GM18508 (cell line): ENCODE results near the gene MB.
"Not testable (repeated sequence)": the region's sequence is repeated elsewhere in the genome, so short reads cannot be mapped to it uniquely, and the experiment has no call there.

ENCODE experiments used
- ATAC-seq: cut with Tn5 transposase; IDR thresholded peaks from one replicate; pipeline ENCODE4 v1.9.1; 2021; ENCODE audit warnings: moderate number of reproducible peaks; ENCODE audit not compliant: insufficient read depth, unreplicated experiment

Gene MB

DNA sequence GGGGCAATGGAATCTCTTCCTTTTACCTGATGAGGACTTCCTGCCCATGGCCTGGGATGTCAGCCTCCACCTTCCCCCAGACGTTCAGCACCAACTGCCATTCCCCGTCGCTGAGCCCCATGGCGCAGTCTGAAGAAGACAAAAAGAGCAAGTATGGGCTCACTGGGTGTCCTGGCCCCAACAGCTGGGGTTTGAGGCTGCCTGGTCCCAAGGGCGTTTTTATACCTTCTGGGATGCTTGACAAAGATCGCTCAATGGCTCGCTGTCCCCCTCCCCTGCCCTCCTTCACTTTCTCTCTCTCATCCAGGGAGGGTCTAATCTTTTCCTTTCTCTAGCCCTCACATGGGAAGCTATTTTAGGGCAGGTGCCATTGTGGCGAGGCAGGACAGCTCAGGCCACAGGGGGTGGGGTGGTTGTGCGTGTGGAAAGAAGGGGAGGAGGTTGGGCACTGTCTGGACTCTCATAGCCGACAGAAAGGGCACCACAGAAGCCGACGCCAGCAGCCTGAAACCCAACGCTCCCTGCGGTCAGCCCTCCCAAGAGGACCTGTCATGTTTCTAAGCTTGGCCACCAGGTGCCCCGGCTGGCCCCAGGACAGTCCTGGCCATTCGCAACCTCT is at the start of gene MB:
TSS of gene MB (minus strand) at position 193 of the 619 bp plus-strand sequence. CDS start at position 121, 72 bp downstream.
- ATAC-seq, result no peak

DNA sequence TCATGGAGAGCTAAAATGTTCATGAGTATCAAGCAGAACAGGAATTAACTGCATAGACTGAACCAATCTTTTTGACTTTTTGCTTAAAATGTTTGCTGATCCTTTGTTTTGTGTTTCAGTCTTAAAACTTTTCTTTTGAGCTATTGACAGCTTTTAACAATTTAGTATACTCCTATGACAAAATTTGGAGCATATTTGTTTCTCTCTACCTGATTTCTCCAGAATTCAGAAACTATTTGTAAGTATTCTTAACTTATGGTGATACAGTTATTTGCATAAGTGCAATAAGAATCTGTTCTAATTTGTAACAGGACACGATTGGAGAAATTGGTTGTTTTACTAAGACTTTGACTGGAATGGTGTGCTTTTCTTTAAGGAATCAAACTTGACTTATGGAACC is 49.6 kb upstream of the MB start:
- not testable (repeated sequence) for ATAC-seq

DNA sequence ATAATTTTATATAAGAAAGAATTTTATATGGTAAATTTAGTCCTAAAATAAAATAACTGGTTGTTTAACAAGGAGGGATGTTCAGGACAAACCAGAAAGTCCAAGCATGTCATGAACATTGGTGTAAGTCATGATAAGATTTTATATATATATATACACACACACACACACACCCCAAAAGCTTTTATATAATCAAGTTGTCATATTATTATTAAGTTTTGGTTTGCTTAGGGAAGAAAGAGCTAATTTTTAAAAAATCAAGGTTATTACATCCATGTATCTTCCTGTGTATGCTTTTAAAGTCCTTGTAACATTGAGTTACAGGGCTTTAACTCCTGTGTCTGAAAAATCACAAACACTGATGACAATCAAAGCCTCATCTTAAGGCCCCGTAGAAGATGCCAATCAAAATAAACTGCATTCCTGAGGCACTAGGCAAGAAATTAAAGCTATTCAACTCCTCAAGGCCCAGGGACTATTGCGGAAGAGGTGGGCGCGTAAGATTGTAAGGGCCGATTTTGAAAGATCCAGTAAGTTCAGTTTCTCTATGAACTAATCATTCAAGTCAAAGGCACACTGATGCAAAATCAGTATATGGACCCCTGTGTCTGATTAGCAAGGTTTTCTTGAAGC is 47.9 kb upstream of the MB start:
- no peak for ATAC-seq

DNA sequence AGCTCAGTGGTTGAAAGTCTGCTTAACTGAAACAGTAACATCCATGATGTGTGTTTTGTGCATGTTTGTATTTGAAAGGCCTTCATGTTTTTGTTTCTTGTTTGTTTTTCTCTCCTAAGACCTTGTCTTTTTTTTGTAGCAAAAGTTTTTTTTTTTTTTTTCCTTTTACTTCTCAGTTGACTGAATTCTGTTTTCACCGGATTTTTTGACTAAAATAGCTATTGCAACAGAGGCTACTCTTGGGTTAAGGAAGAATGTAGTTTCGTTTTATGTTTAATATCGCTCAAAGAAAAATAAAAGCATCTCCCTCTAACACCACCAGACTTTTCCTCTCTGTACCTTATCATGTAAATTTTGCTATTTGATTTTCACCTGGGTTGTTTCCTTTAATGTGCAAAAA is 46.2 kb upstream of the MB start:
- no peak for ATAC-seq

DNA sequence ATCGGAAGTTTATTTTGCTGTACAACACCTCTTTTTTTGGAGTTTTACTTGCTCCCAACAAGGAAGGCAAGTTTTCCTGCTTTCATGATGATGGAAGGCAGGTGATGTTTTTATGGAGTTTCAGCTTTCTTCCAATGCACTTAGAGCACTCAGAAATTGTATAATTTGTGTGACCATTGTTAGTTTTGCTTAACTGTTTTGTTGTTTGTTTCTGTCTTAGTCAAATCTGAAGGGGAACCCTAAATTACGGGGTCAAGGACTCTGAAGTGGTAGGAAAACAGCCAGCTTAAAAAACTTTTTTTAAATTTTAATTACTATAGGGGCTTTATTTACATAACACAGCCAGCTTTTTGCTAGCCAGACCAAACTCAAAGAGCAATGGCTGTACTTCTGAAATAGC is 45.8 kb upstream of the MB start:
- ATAC-seq, result no peak

DNA sequence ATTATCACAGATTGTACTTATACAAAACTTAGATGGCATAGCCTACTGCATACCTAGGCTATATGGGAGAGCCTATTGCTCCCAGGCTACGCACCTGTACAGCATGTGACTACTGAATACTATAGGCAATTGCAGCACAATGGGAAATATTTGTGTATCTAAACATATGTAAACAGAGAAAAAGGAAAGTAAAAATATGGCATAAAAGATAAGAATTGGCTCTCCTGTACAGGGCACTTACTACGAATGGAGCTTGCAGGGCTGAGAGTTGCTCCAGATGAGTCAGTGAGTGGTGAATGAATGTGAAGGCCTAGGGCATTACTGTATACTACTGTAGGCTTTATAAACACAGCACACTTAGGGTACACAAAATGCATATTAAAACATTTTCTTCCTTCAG is 44.3 kb upstream of the MB start:
- ATAC-seq, result no peak

DNA sequence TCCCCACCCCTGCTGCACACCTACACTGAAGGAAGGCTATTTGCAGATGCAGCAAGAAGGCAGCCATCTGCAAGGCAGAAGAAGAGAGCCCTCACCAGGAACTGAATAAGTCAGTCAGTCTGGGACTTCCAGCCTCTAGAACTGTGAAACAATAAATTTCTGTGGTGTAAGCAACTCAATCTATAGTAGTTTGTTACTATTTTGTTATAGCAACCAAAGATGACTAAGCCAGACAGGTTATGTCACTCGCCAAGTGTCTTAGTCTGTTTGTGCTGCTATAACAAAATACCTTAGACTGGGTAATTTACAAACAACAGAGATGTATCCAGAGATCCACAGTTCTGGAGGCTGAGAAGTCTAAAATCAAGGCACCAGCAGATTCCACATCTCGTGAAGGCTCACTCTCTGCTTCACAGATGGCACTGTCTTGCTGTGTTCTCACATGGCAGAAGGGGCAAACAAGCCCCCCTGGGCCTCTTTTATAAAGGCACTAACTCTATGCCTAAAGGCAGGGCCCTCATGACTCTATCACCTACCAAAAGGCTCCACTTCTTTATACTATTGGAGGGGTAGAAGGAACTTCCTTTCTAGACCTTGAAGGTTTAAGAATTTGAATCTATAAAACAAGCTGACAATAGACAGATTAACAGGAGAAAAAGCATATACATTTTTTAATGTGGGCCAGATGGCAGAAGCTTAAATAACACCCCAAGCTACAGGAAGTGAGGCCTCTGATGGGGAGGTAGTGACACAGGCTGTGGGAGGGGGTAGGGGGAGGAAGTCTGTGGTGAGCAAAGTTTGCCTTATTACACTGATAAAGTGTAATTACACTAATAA is 43.4 kb upstream of the MB start:
- no peak for ATAC-seq

DNA sequence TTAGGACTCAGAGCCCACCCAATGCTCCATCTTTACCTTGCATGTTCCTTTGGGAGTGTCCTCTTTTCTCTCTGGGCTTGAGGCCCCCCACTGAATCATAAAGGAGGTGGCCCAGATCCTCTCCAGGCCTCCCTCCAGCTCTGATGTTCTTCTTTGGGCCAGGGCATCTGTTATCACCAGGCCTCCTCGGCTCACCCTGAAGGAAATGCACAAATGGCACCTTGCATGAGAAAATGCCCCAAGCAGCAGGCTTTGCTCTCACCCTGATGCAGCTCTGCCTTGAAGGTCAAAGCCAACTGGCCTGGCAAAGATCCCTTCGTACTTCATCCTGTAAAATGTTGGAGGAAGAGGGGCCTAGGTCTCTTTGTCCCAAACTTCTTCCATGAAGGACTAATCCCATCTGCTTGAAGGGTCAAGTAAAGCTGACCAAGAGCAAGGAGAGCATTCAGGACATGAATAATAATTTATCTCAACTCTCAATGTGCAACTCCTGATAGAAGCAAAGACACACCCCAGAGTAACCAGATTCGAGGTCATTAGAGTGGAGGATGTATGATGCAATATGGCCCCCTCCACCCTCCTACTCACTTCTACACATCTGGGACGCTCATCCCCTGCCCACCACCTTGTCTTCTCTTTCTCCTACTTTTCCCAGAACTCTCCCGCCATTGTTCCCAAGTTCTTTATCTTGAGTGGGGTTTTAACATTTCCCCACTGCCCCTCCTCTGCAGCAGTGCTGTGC is 40.6 kb upstream of the MB start:
- ATAC-seq, result no peak

DNA sequence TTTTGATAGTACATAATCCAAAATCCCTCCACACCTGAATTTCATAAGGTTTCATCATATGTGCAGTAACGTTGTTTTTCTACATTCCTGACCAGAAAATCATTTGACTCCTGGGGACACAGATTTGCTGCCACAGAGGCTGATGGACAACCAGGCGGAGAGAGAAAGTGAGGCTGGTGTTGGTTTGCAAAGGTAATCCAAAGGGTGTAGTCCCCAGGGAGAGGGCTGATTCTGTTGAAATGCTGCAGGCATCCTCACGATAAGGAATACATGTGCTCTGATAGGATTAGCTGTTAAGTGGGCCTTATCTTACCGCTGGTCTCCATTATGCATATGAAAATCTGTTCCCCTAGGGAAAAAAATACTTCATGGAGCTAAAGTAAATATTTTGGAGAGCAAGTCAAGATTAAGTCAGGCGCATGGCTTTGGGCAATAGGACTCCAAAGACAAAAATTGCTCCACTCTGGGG is 39.2 kb upstream of the MB start:
- ATAC-seq, result no peak

DNA sequence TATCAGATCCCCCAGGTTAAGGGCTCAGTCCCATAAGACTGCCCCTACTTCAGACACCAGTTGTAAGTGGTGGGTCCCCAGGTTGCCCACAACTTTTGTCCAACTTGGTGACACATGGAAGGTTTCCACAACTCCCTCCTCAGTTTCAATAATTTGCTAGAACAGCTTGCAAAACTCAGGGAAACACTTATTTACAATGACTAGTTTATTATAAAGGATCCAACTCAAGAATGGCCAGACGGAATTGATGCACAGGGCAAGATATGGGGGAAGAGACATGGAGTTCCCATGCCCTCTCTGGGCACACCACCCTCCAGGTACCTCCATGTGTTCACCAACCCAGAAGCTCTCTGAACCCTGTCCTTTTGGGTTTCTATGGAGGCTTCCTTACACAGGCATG is 36.7 kb upstream of the MB start:
- no peak for ATAC-seq

DNA sequence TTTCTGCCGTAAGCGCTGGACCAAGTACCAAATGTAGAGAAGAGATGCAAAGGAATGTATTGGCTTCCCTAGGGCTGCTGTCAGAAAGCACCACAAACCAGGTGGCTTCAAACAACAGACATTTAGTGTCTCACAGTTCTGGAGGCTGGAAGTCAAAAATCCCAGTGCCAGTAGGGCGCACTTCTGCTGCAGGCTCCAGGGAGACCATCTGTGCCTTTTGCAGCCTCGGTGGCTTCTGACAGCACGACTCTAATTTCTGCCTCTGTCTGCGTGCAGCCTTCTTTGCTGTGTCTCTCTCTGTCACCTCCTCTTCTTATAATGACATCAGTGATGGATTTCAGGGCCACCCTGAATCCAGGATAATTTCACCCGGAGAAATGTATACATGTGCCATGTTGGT is 34.0 kb upstream of the MB start:
- ATAC-seq, result no peak

DNA sequence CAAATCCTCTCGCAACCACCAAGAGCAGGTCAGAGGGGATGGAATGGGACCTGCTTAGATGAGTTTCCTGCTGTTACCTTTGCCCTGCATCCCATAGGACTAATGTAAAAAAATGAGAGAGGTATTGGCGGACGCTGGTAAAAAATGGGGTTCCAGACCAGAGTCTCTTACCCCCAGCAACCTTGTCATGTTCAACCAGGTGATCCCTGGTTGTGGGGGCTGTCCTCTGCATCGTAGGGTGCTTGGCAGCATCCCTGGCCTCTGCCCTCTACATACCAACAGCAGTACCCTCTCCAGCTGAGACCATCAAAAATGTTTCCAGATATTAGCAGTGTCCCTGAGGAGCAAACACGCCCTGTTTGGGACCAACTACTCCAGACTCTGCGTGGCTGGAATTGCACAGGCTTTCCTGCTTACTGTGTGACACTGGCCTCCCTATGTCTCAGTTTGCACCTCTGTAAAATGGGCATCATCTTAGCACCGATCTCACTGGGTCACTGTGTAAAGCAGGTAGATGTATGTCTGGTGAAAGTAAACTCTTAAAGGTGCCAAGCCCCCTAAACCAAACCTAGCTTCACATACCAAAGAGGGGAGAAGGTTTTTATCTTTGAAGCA is 32.6 kb upstream of the MB start:
- no peak for ATAC-seq

DNA sequence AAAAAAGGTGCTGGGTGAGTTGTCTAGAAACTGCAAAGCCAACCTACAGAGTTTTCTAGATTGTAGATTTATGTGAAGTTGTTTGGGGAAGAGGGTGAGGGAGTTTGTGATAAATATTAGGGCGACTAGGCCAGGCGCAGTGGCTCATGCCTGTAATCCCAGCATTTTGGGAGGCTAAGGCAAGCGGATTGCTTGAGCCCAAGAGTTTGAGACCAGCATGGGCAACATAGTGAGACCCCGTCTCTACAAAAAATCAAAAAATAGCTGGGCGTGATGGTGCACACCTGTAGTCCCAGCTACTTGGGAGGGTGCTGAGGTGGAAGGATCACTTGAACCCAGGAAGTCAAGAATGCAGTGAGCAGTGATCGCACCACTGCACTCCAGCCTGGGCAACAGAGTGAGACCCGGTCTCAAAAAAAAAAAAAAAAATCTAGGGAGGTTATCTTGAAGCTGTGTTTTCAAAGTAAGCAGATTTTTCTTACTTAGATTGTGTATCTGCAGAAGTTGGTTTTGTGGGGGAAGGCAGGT is 32.0 kb upstream of the MB start:
- no peak for ATAC-seq

DNA sequence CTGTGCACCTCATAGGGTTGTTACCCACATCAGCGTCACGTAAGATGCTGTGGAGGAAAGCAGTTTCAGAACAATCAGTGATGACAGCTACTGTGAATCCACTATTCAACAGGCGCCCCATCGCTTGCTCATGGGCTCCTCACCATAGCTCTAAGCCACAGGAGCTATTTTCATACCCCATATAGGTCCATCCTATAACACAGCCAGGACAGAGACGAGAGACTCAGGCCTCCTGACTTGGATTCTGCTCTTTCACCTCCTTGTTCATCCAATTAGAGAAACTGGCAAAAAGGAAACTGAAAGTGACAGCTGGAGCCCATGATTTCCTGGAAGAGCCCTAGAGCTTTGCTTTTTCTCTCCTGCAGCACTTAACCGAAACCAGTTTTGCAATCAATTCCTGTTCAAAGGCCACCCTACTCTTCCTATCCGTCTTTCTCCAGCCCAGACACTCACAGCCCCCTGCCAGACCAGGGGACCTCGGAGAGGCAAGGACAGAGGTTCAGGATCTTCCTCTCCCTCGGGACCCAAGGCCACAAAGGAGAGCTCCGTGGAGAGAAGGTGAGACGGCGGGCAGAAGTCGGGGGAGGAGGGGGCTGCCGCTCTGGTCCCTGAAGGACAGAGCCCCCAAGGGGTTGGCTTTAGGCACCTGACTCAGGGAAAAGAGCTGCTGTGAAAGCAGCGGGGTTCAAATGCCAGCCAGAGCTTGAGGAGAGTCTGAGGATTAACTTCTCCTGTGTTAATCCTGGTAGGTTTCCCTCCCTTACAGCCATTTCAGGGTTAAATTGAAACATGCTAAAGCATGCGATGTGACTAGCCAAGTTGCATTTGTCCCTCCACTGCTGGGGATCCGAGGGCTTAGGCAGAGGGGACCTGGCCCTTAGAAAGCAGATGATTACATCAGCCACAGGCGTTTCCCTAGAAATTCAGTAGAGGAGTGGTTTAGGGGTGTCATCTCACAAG is 31.2 kb upstream of the MB start, which contains the start of gene APOL6:
TSS of gene APOL6 (plus strand) at position 381 of the 960 bp plus-strand sequence. CDS start 7,980 bp downstream, outside the sequence.
- ATAC-seq, result no peak

DNA sequence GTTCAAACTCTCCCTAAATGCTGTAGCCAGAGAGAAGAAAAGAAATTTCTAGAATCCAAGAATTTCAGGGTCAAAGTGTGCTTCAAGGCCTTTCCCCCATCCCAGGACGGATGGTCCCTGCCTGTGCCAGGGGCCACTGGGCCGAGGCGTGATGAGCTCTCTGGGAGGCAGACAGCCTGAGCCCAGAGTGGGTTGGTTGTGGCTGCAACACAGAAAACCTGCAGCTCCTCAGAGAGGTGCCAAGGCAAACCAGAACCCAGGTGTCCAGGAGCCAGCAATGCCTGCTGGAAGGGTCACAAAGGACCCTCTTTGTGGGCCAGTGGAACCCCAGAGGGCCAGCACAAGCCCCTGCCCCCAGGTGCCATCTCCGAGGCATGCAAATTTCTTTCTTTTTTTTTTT is 28.5 kb upstream of the MB start:
- ATAC-seq, result no peak

DNA sequence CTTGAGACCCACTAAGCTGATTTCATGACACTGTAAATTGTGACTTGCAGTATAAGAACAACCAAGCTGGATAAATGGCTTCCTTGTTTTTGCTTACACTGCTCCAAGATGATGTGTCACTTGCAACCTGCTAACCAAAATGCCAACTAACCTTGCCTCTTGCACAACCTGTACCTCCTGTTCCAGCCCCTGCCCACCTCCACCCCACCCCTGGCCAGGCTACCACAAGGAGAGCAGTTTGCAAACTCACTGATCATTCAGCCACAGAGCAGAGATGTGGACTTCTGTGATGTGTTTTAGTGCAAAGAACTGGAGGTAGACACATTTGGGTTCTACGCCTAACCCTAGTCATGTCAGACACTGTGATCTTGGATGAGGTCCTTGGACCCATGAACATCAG is 26.9 kb upstream of the MB start:
- ATAC-seq, result no peak

DNA sequence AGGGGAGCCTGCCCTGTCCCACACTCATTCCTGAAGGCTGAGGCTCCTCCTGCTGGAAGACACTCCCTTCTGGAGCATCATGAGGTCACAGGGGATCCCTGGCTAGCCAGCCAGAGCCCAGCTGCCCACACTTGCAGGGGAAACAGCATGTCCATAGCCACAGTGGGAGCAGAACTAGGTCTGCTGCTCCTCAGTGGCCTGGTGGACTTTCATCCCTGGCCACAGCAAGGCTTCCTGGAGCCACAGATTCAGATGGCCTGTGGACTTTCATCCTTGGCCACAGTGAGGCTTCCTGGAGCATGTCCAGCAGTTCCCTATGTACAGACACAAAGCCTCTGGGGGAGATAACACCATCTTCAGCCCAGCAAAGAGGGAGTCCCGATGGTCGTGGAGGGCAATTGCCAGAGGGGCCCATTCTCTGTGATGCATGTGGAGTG is 25.2 kb upstream of the MB start:
- no peak for ATAC-seq

DNA sequence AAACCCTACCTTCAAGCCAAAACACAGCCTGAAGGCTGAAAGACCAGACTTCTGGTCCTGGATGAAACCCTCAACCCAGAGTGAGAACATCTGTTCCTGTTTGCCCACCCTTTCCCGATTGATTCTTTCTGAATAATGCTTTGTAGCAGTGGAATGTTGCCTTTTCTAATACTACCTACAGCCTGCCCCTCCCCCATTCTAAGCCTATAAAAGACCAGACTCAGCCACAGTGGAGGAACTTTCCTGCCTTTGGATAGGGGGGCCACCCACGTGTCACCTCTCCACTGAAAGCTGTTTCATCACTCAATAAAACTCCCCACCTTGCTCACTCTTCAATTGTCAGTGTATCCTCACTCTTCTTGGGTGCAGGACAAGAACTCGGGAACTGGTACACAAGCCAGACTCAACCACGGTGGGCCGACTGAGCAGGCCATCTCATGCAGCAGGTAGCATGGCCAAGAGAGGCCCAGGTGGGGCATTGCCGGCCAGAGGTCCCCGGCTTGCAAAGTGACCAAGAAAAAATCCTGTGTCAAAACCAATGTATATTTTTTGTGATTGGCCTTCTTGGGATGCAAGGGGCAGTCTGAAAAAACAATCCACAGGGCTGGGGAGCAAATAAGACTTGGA is 24.5 kb upstream of the MB start:
- ATAC-seq, result no peak
